ENCODE data around the gene LPAR1.
"Not testable (repeated sequence)": the region's sequence is repeated elsewhere in the genome, so short reads cannot be mapped to it uniquely, and the experiment has no call there.

The LPAR1 gene

GRCh38 chr9:111051400-111051799 lies 13.1 kb upstream of the LPAR1 start:
- Histone ChIP-seq H3K27me3 (ENCODE audit: insufficient read depth, poor library complexity, severe bottlenecking) (no peaks in the 10 kb centered on the region), H3K4me3 (replicated peaks; ENCODE audit: insufficient read depth, low read length) (no peak overlapping the region), H3K27ac (replicated peaks) (no peak overlapping the region)
- TF ChIP-seq REST (IDR thresholded peaks at IDR 0.05; ENCODE audit: insufficient replicate concordance, low read depth) (no peak), POLR2AphosphoS5 (IDR thresholded peaks at IDR 0.05; ENCODE audit: low read depth) (no peak), GABPA (IDR thresholded peaks at IDR 0.05; ENCODE audit: low read depth) (no peak)
- DNase-seq (ENCODE audit: low read depth in 1 of 2, low spot score in 1 of 2) = no peak

- DNase-seq (ENCODE audit: low read depth in 1 of 2, low spot score in 1 of 2) = no peak
- no peak overlapping the region for H3K27ac ChIP-seq (replicated peaks)
Observed at GRCh38 chr9:111050819-111051218, 12.5 kb upstream of the LPAR1 start.

GRCh38 chr9:111047287-111047686 lies 9.0 kb upstream of the LPAR1 start:
- H3K27me3 ChIP-seq (ENCODE audit: insufficient read depth, poor library complexity, severe bottlenecking); H3K27ac ChIP-seq (replicated peaks); DNase-seq (ENCODE audit: low read depth in 1 of 2, low spot score in 1 of 2); H3K4me3 ChIP-seq (replicated peaks; ENCODE audit: insufficient read depth, low read length): not testable (repeated sequence)

More at GRCh38 chr9:111050819-111051218, 12.5 kb upstream of the LPAR1 start:
- H3K4me3 ChIP-seq (replicated peaks; ENCODE audit: insufficient read depth, low read length) = no peak overlapping the region
- TF ChIP-seq SPI1 (IDR thresholded peaks at IDR 0.05; ENCODE audit: borderline replicate concordance, low read depth) (no peak), POLR2AphosphoS5 (IDR thresholded peaks at IDR 0.05; ENCODE audit: low read depth) (no peak), REST (IDR thresholded peaks at IDR 0.05; ENCODE audit: insufficient replicate concordance, low read depth) (no peak), CTCF (IDR thresholded peaks at IDR 0.05; ENCODE audit: insufficient read depth, low read length) (no peak), GABPA (IDR thresholded peaks at IDR 0.05; ENCODE audit: low read depth) (no peak)
- H3K27me3 ChIP-seq (ENCODE audit: insufficient read depth, poor library complexity, severe bottlenecking) = no peaks in the 10 kb centered on the region

GRCh38 chr9:111041902-111042301 lies 3.6 kb upstream of the LPAR1 start:
- peaks cover 13% of the 10 kb centered on the region for H3K27me3 ChIP-seq (ENCODE audit: insufficient read depth, poor library complexity, severe bottlenecking)
- TF ChIP-seq POLR2AphosphoS5 (IDR thresholded peaks at IDR 0.05; ENCODE audit: low read depth) (no peak), SPI1 (IDR thresholded peaks at IDR 0.05; ENCODE audit: borderline replicate concordance, low read depth) (no peak), REST (IDR thresholded peaks at IDR 0.05; ENCODE audit: insufficient replicate concordance, low read depth) (no peak), CTCF (IDR thresholded peaks at IDR 0.05; ENCODE audit: insufficient read depth, low read length) (no peak), GABPA (IDR thresholded peaks at IDR 0.05; ENCODE audit: low read depth) (no peak)
- no peak for DNase-seq (ENCODE audit: low read depth in 1 of 2, low spot score in 1 of 2)
- no peak overlapping the region for H3K4me3 ChIP-seq (replicated peaks; ENCODE audit: insufficient read depth, low read length)
- H3K27ac ChIP-seq (replicated peaks) = no peak overlapping the region
